ENCODE results near the gene RTF1.

The RTF1 gene

GRCh38 chr15:41490355-41490754, 73.5 kb downstream of the RTF1 start:
- DNase-seq, result no peak

GRCh38 chr15:41491889-41492288, 75.0 kb downstream of the RTF1 start:
- no peak for DNase-seq

GRCh38 chr15:41492597-41493204, 75.8 kb downstream of the RTF1 start:
- DNase-seq, result no peak

- peak; percentile 67 for DNase-seq
Observed at GRCh38 chr15:41493205-41493901, 76.5 kb downstream of the RTF1 start, which contains the start of gene ITPKA. Gene ITPKA, plus strand, starts transcription at chr15:41493874. Its CDS starts 54 bp downstream, at chr15:41493928.

DNA sequence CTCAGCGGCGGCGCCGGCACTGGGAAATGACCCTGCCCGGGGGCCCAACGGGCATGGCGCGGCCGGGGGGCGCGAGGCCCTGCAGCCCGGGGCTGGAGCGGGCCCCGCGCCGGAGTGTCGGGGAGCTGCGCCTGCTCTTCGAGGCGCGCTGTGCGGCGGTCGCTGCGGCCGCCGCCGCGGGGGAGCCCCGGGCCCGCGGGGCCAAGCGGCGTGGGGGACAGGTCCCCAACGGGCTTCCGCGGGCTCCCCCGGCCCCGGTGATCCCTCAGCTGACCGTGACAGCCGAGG, 77.0 kb downstream of the RTF1 start:
- no peak for DNase-seq

GRCh38 chr15:41494190-41494921, 77.5 kb downstream of the RTF1 start:
- DNase-seq, result peak; percentile 19

- DNase-seq, result peak; percentile 30
Observed at GRCh38 chr15:41494922-41495735, 78.2 kb downstream of the RTF1 start.

- DNase-seq, result no peak
Observed at GRCh38 chr15:41495736-41496599, 79.1 kb downstream of the RTF1 start.

GRCh38 chr15:41498657-41499056, 81.8 kb downstream of the RTF1 start:
- no peak for DNase-seq

- DNase-seq, result no peak
Observed at GRCh38 chr15:41499109-41499851, 82.4 kb downstream of the RTF1 start.

- no peak for DNase-seq
Observed at GRCh38 chr15:41501191-41501917, 84.5 kb downstream of the RTF1 start.

- DNase-seq, result peak; percentile 24
Observed at GRCh38 chr15:41501931-41502794, 85.3 kb downstream of the RTF1 start.

- no peak for DNase-seq
Observed at GRCh38 chr15:41502795-41503668, 86.1 kb downstream of the RTF1 start.

DNA sequence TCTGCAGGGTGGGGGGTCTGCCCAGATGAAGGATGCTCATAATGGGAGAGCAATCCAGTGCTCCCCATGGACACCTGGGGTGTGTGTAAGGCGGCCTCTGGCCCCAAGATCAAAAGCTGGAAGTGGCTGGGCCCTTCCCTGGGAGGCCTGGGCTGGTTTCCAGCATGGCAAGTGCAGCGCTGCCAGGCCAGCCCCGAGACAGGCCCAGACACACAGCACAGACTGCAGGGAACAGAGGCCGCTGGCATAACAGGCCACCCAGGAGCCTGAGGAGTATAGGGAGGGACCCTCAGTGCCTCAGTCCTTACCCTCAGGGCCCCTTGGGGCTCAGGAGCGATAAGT, 86.7 kb downstream of the RTF1 start:
- DNase-seq, result no peak

- DNase-seq, result no peak
Observed at GRCh38 chr15:41504751-41505492, 88.0 kb downstream of the RTF1 start.

DNA sequence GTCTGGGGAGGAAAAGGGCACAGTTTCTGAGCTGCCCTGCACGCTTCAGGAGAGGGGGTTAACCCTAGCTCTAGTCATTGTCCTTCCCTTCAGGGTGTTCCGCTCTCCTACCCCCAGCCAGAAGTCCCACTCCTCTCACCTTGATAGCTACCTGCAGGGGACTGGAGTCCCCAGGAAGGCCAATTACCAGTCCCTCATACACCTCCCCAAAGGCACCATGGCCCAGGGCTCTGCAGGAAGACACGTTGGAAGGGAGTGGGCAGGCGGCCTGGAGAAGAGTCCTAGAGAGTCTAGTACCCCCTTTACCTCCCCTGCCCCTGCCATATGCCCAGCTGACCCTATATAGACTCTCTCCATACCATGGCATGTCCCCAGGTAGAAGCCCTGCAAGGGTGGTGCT, 88.9 kb downstream of the RTF1 start:
- no peak for DNase-seq

DNA sequence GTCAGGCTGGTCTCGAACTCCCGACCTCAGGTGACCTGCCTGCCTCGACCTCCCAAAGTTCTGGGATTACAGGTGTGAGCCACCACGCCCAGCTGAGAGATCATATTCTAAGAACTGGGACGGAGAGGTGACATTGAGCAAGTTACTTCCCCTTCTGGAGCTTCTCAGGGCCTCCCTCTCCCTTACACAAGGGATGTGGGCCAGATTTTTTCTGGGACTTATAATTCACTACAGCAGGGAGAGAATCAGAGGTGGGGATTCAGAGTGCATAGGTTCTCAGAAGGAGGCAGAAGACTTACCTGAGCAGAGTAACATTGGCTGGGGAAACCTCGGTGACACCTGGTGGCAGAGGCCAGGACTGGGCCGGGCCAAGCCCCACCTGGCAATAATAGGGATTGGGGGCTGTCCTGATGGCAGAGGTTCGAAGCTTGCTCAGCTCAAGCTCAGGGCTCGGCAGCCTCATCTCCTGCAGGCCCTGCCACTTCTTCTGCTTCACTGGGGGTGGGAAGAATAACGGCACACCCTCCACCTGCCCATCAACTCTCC, 90.0 kb downstream of the RTF1 start:
- DNase-seq, result no peak

DNA sequence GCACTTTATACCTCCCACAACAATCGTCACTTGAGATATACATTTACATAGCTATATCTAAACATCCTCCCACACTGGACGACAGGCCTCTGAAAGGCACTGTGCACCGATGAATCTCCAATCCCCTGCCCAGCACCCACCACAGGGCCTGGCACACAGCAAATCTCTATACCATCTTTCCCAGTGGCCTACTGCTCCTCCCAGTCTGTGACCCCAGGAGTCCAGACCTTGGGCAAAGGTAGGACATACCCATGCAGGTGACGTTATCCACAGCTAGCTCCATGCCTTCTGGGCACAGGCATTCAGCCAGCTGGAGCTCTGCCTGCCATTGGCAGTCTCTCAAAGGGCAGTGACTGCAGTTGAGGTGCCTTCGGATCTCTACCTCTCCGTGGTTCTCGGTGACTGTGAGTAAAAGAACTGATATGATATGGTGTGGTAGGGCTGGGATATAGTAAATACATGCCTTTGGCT, 91.0 kb downstream of the RTF1 start:
- no peak for DNase-seq
